ENCODE results near the gene PRDM15.

- TF ChIP-seq POLR2A (IDR thresholded peaks at IDR 0.05) (no peak), CTCF (IDR thresholded peaks at IDR 0.05) (no peak), POLR2AphosphoS5 (IDR thresholded peaks at IDR 0.05) (no peak), EP300 (IDR thresholded peaks at IDR 0.05) (no peak)
Observed at GRCh38 chr21:41768437-41769042, 110.6 kb downstream of the PRDM15 start.
